Neural cell (in vitro differentiated cells): Measurements from ENCODE around the gene CNOT3. TPM values are rescaled to one million over a fixed set of nuclear protein-coding genes. Genes with fewer than 3 reads are reported as not detected.

Source experiments
- H2AFZ ChIP-seq: fragments of 200-600, 300-800 bp; sonication (generic), shearing (Covaris generic); 2 replicates; pipeline ENCODE4 v1.6.0; 2014; ENCODE audit warnings: low read depth, mild to moderate bottlenecking, antibody characterized with exemption, low read length, moderate library complexity
- H3F3A ChIP-seq: fragments of 200-600 bp; shearing (Covaris generic); 2 replicates; pipeline ENCODE4 v1.6.1; 2016; ENCODE audit warnings: mild to moderate bottlenecking, moderate library complexity, mixed read lengths, antibody characterized with exemption, low read length; ENCODE audit not compliant: insufficient read depth, poor library complexity, severe bottlenecking
- H3K27ac ChIP-seq: fragments of 200-600, 300-800 bp; sonication (generic), shearing (Covaris generic); 2 replicates; pipeline ENCODE4 v1.5.1; 2014; ENCODE audit warnings: mild to moderate bottlenecking, low read length, moderate library complexity
- H3K27me3 ChIP-seq: fragments of 300-800, 200-600 bp; sonication (generic), shearing (Covaris generic); 2 replicates; pipeline ENCODE4 v1.6.0; 2014; ENCODE audit warnings: mild to moderate bottlenecking, low read depth, low read length, moderate library complexity; ENCODE audit not compliant: insufficient read depth
- H3K36me3 ChIP-seq: fragments of 300-800, 200-600 bp; sonication (generic), shearing (Covaris generic); 2 replicates; pipeline ENCODE4 v1.5.1; 2014; ENCODE audit warnings: mild to moderate bottlenecking, antibody characterized with exemption, low read length, moderate library complexity; ENCODE audit not compliant: insufficient read depth
- H3K4me2 ChIP-seq: fragments of 300-800, 200-600 bp; sonication (generic), shearing (Covaris generic); 2 replicates; pipeline ENCODE4 v1.6.0; 2014; ENCODE audit warnings: mild to moderate bottlenecking, low read length
- H3K4me3 ChIP-seq: fragments of 300-800, 200-600 bp; sonication (generic), shearing (Covaris generic); 2 replicates; pipeline ENCODE4 v1.5.1; 2014; ENCODE audit warnings: mild to moderate bottlenecking, low read length, moderate library complexity
- H3K79me2 ChIP-seq: fragments of 200-600 bp; shearing (Covaris generic); replicated peaks from 2 replicates; pipeline ENCODE4 v1.6.0; 2014; ENCODE audit warnings: mild to moderate bottlenecking, low read length, moderate library complexity; ENCODE audit not compliant: insufficient read depth
- H3K9ac ChIP-seq: fragments of 300-800, 200-600 bp; sonication (generic), shearing (Covaris generic); 2 replicates; pipeline ENCODE4 v1.6.1; 2016; ENCODE audit warnings: mild to moderate bottlenecking, low read length, mixed read lengths
- H3K9me2 ChIP-seq: fragments of 200-600 bp; shearing (Covaris generic); 2 replicates; pipeline ENCODE4 v1.6.1; 2016; ENCODE audit warnings: mild to moderate bottlenecking, low read length, mixed read lengths; ENCODE audit not compliant: insufficient read depth
- H3K9me3 ChIP-seq: fragments of 200-600, 300-800 bp; sonication (generic), shearing (Covaris generic); 2 replicates; pipeline ENCODE4 v1.6.1; 2016; ENCODE audit warnings: mild to moderate bottlenecking, mixed run types, low read length, moderate library complexity, mixed read lengths
- H4K20me1 ChIP-seq: fragments of 200-600 bp; shearing (Covaris generic); 2 replicates; pipeline ENCODE4 v1.6.1; 2016; ENCODE audit warnings: mild to moderate bottlenecking, mixed run types; ENCODE audit not compliant: insufficient read depth
- EP300 ChIP-seq: fragments of 450-650 bp; conservative IDR thresholded peaks from 2 replicates; pipeline ENCODE4 v1.6.1; 2014; ENCODE audit warnings: antibody characterized with exemption, mild to moderate bottlenecking, moderate library complexity; ENCODE audit not compliant: poor library complexity, severe bottlenecking
- EZH2 ChIP-seq: fragments of 200-600, 300-800 bp; shearing (Covaris generic), sonication (generic); IDR thresholded peaks from 2 replicates; pipeline ENCODE4 v1.6.1; 2014; ENCODE audit warnings: antibody characterized with exemption, low read length, borderline replicate concordance, mild to moderate bottlenecking; ENCODE audit not compliant: insufficient read depth, poor library complexity, severe bottlenecking
- MXI1 ChIP-seq: fragments of 450-650 bp; conservative IDR thresholded peaks from 2 replicates; pipeline ENCODE4 v1.6.1; 2014; ENCODE audit warnings: antibody characterized with exemption, mild to moderate bottlenecking; ENCODE audit not compliant: poor library complexity, severe bottlenecking
- POLR2AphosphoS5 ChIP-seq: IDR thresholded peaks from 2 replicates; pipeline ENCODE4 v1.6.1; 2012
- RAD21 ChIP-seq: fragments of 450-650 bp; conservative IDR thresholded peaks from 2 replicates; pipeline ENCODE4 v1.6.1; 2014; ENCODE audit warnings: antibody characterized with exemption, mild to moderate bottlenecking, moderate library complexity
- SMC3 ChIP-seq: fragments of 450-650 bp; conservative IDR thresholded peaks from 2 replicates; pipeline ENCODE4 v1.6.1; 2014; ENCODE audit warnings: antibody characterized with exemption, mild to moderate bottlenecking, moderate library complexity; ENCODE audit not compliant: poor library complexity
- TAF1 ChIP-seq: IDR thresholded peaks from 2 replicates; pipeline ENCODE4 v1.6.1; 2012; ENCODE audit warnings: low read depth
- polyA plus RNA-seq: library from polyadenylated mRNA; depleted of rRNA; stranded (reverse); fragments of >200 nt; gene quantifications from 2 replicates; pipeline ENCODE4 v1.2.3, GENCODE V29; 2014
- TF ChIP-seq, protein P1 (sequence below): fragments of 450-650 bp; IDR thresholded peaks from 2 replicates; pipeline ENCODE4 v1.5.1; 2014; ENCODE audit warnings: antibody characterized with exemption, mild to moderate bottlenecking, moderate library complexity; ENCODE audit not compliant: poor library complexity, severe bottlenecking
- TF ChIP-seq, protein P2 (sequence below): IDR thresholded peaks from 2 replicates; pipeline ENCODE4 v1.6.1; 2012; ENCODE audit warnings: borderline replicate concordance

The CNOT3 gene
- polyA plus RNA-seq, 1 donor from 2014 or later, result 7.6 TPM

DNA sequence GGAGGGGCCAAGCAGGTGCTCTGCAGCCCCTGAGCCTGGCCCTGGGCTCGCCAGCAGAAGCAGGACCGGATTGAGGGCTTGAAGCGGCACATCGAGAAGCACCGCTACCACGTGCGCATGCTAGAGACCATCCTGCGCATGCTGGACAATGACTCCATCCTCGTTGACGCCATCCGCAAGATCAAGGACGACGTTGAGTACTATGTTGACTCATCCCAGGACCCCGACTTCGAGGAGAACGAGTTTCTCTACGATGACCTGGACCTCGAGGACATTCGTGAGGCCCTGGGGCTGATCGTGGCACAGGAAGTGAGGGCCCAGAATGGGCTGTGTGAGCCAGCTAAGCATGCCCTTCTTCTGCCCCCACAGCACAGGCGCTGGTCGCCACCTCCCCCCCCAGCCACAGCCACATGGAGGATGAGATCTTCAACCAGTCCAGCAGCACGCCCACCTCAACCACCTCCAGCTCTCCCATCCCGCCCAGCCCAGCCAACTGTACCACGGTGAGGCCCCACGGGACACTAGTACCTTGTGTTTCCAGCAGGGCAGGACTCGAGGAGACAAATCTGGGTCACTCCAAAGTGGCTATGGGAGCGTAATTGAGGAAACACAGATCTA is 8.1 kb downstream of the CNOT3 start:
- Histone ChIP-seq H3K27ac (no peak overlapping the region), H3F3A (no peaks in the 10 kb centered on the region), H3K9me2 (no peaks in the 10 kb centered on the region), H3K79me2 (peaks cover 7% of the 10 kb centered on the region), H3K9me3 (no peaks in the 10 kb centered on the region), H3K27me3 (no peaks in the 10 kb centered on the region), H3K9ac (no peak overlapping the region), H4K20me1 (no peaks in the 10 kb centered on the region), H3K4me3 (no peak overlapping the region), H3K36me3 (no peaks in the 10 kb centered on the region), H2AFZ (no peak overlapping the region), H3K4me2 (no peak overlapping the region)
- TF ChIP-seq POLR2AphosphoS5, result no peak
- TF ChIP-seq SMC3, result no peak

DNA sequence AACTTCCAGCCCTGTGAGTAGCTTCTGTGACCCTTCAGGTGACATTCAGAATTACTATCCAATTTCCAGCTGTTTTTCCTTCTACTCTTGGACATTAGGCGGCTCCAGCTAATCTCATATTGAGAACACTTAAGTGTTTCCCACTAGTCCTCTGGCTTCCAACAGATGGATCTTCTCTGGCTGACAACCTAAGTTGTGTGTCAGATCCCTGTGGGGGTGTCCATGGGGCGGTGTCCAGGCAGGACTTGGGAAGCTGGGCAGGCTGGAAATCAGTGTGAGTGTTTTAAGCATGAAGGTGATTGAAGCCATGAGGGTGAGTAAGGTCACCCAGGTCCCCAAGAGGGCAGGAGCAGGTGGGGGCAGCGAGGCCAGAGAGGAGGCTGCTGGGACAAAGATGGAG is 10.1 kb downstream of the CNOT3 start:
- H3K9ac ChIP-seq, result no peak overlapping the region
- H3K36me3 ChIP-seq, result no peaks in the 10 kb centered on the region
- H3K79me2 ChIP-seq, result no peaks in the 10 kb centered on the region
- no peak overlapping the region for H3K4me2 ChIP-seq
- no peak overlapping the region for H2AFZ ChIP-seq
- H3K27me3 ChIP-seq, result no peaks in the 10 kb centered on the region
- H3K4me3 ChIP-seq, result no peak overlapping the region
- H3K9me3 ChIP-seq, result no peaks in the 10 kb centered on the region
- H3K27ac ChIP-seq, result no peak overlapping the region
- TF ChIP-seq EZH2, result no peak
- TF ChIP-seq, protein P1, sequence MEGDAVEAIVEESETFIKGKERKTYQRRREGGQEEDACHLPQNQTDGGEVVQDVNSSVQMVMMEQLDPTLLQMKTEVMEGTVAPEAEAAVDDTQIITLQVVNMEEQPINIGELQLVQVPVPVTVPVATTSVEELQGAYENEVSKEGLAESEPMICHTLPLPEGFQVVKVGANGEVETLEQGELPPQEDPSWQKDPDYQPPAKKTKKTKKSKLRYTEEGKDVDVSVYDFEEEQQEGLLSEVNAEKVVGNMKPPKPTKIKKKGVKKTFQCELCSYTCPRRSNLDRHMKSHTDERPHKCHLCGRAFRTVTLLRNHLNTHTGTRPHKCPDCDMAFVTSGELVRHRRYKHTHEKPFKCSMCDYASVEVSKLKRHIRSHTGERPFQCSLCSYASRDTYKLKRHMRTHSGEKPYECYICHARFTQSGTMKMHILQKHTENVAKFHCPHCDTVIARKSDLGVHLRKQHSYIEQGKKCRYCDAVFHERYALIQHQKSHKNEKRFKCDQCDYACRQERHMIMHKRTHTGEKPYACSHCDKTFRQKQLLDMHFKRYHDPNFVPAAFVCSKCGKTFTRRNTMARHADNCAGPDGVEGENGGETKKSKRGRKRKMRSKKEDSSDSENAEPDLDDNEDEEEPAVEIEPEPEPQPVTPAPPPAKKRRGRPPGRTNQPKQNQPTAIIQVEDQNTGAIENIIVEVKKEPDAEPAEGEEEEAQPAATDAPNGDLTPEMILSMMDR, result no peak
- no peak for TF ChIP-seq RAD21
- TF ChIP-seq EP300, result no peak
- TF ChIP-seq SMC3, result no peak
- no peak for TF ChIP-seq TAF1
- no peak for TF ChIP-seq MXI1
- TF ChIP-seq POLR2AphosphoS5, result no peak
- TF ChIP-seq, protein P2, sequence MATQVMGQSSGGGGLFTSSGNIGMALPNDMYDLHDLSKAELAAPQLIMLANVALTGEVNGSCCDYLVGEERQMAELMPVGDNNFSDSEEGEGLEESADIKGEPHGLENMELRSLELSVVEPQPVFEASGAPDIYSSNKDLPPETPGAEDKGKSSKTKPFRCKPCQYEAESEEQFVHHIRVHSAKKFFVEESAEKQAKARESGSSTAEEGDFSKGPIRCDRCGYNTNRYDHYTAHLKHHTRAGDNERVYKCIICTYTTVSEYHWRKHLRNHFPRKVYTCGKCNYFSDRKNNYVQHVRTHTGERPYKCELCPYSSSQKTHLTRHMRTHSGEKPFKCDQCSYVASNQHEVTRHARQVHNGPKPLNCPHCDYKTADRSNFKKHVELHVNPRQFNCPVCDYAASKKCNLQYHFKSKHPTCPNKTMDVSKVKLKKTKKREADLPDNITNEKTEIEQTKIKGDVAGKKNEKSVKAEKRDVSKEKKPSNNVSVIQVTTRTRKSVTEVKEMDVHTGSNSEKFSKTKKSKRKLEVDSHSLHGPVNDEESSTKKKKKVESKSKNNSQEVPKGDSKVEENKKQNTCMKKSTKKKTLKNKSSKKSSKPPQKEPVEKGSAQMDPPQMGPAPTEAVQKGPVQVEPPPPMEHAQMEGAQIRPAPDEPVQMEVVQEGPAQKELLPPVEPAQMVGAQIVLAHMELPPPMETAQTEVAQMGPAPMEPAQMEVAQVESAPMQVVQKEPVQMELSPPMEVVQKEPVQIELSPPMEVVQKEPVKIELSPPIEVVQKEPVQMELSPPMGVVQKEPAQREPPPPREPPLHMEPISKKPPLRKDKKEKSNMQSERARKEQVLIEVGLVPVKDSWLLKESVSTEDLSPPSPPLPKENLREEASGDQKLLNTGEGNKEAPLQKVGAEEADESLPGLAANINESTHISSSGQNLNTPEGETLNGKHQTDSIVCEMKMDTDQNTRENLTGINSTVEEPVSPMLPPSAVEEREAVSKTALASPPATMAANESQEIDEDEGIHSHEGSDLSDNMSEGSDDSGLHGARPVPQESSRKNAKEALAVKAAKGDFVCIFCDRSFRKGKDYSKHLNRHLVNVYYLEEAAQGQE, result no peak
- H3F3A ChIP-seq, result no peaks in the 10 kb centered on the region
- no peaks in the 10 kb centered on the region for H4K20me1 ChIP-seq
- H3K9me2 ChIP-seq, result no peaks in the 10 kb centered on the region

DNA sequence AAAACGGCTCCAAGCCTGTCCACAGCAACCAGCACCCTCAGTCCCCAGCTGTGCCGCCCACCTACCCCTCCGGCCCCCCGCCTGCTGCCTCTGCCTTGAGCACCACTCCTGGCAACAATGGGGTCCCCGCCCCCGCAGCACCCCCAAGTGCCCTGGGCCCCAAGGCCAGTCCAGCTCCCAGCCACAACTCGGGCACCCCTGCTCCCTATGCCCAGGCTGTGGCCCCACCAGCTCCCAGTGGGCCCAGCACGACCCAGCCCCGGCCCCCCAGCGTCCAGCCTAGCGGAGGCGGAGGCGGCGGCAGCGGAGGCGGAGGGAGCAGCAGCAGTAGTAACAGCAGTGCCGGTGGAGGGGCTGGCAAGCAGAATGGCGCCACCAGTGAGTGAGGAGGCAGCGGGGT is 10.6 kb downstream of the CNOT3 start:
- no peaks in the 10 kb centered on the region for H3K36me3 ChIP-seq
- H3K4me3 ChIP-seq, result no peak overlapping the region
- no peaks in the 10 kb centered on the region for H3K27me3 ChIP-seq
- H3K79me2 ChIP-seq, result no peaks in the 10 kb centered on the region
- no peak for TF ChIP-seq TAF1
- no peak for TF ChIP-seq POLR2AphosphoS5
- no peak for TF ChIP-seq EZH2
- TF ChIP-seq SMC3, result no peak
- TF ChIP-seq, protein P1, result no peak
- H3K9me3 ChIP-seq, result no peaks in the 10 kb centered on the region
- H3F3A ChIP-seq, result no peaks in the 10 kb centered on the region
- H3K9me2 ChIP-seq, result no peaks in the 10 kb centered on the region
- H3K9ac ChIP-seq, result no peak overlapping the region
- no peaks in the 10 kb centered on the region for H4K20me1 ChIP-seq
- no peak overlapping the region for H3K4me2 ChIP-seq
- H3K27ac ChIP-seq, result no peak overlapping the region
- H2AFZ ChIP-seq, result no peak overlapping the region
